A549 treated with DMSO at 1 μM for 4 hours (cell line): ENCODE measurements around the gene OR4D11. TPM values are rescaled to one million over a fixed set of nuclear protein-coding genes. Genes with fewer than 3 reads are reported as not detected.

Source experiments
- total RNA-seq: library from RNA; stranded (reverse); fragments of 200-300 nt; extraction: Qiagen RNA extraction; gene quantifications from 5 replicates; pipeline ENCODE4 v1.2.3, GENCODE V29; 2022; ENCODE audit warnings: low read depth

Gene OR4D11
- total RNA-seq: not detected in 5 replicates

DNA sequence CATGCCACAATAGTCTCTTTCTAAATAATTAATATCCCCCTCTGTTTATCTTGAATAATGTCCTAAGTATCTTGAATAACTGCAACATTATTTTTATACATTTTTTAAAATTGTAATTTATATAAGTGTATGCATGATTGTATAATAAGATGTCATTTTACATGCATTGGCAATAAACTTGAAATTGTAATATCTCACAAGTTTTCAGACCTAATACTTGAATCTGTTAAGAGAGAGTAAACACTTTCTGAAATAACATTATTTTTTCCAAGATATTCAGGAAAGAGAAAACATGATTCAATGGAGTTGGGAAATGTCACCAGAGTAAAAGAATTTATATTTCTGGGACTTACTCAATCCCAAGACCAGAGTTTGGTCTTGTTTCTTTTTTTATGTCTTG, at the start of gene OR4D11:
TSS of gene OR4D11 (plus strand) at position 301 of the 400 bp plus-strand sequence. CDS start at position 301, 0 bp downstream.

DNA sequence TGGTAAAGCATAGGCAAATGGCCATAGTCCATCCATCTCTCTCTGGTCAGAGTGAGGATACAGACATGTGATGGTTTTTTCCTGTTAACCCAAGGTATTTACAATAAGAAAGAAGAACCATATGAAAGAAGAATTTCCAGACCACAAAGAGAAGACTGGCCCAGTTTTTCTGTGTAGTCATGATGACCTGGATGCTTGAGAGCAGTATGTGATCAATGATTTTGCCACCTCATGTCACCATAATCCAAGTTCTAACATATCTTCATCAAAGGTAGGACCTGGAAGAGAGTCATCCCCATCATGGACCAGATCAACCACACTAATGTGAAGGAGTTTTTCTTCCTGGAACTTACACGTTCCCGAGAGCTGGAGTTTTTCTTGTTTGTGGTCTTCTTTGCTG, 46.7 kb upstream of the OR4D11 start, which contains the start of gene OR4D6:
TSS of gene OR4D6 (plus strand) at position 301 of the 400 bp plus-strand sequence. CDS start at position 301, 0 bp downstream.

DNA sequence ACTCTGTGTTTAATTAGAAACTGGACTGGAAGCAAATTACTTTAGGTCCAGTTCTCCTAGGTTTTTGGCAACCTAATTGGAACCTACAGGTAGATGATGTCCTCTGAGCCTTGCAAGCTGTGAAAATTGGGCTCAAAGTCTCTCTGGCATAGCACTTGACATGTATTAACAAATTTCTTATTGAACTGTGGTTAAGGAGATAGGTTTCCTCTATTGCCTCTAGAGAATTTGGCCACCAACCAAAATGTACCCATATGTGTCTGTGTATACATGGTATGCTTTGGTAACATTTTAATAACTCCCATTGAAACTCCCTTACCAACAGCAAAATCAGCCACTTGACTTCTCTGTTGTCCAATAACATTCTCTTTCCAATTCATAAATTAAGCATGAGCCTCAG, 30.4 kb upstream of the OR4D11 start, which contains the start of gene OR4D10:
TSS of gene OR4D10 (plus strand) at position 301 of the 400 bp plus-strand sequence. CDS start 4,115 bp downstream, outside the sequence.

DNA sequence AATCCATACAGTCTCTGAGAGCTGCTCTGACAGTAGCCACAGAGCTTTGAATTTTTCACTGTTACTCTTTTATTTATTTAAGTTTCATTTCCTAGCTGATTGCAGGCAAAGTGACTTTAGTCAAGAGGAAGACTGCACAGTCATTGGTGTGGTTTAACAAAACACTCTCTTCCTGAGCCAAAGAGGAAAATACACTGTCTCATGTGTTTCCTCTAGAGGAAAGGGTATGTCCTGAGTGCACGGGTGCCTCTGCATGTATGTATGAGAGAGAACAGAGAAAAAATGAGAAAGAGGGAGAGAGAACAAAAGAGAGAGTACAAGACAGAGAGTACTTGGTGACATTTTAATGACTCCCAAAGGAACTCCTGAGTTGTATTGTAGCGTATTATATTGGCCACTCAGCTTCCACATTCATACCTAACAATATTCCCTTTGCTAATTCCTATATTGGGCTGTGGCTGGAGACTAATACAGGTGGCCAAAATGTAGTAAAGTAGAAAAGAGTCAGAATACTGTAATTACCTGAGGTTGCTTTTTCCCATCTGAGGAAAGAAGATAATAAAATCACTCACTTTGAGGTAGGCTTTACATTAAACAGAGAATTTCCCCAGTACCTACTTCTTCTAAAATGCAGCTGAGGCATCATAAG, 7.7 kb downstream of the OR4D11 start, which contains the start of gene OR4D9:
TSS of gene OR4D9 (plus strand) at position 599 of the 649 bp plus-strand sequence. CDS start 3,374 bp downstream, outside the sequence.

Other genes starting within 250 kb of the OR4D11 start
- not detected in 5 replicates for gene OR5AN1, start 144.7 kb upstream of the OR4D11 start, total RNA-seq
- not detected in 5 replicates for gene OR5A2, start 77.2 kb upstream of the OR4D11 start, total RNA-seq
- gene OR5A1, start 67.1 kb upstream of the OR4D11 start, total RNA-seq: not detected in 5 replicates
- not detected in 5 replicates for gene OR4D6, start 46.6 kb upstream of the OR4D11 start, total RNA-seq
- gene OR4D10, start 30.3 kb upstream of the OR4D11 start, total RNA-seq: not detected in 5 replicates
- not detected in 5 replicates for gene OR4D9, start 8.0 kb downstream of the OR4D11 start, total RNA-seq
- 27.9 to 32.3 TPM (median 29.9 TPM) in 5 replicates for gene OSBP, start 112.2 kb downstream of the OR4D11 start, total RNA-seq
- gene PATL1, start 165.5 kb downstream of the OR4D11 start, total RNA-seq: 43.8 to 49.6 TPM (median 48.8 TPM) in 5 replicates
- gene OR10V1, start 210.3 kb downstream of the OR4D11 start, total RNA-seq: not detected in 5 replicates